T-helper 1 cell treated with Interleukin-12 subunit alpha and Interleukin-12 subunit beta and Interleukin-4 antibody, amounts not matched to agents 30 μg/mL and 1 μg/mL, for 36 hours (primary cell): ENCODE results near the gene DNM2.

Experiments
- H3K27ac Mint-ChIP-seq: one replicate; pipeline ENCODE4 v1.8.0; 2021; ENCODE audit warnings: mild to moderate bottlenecking, mixed read lengths
- H3K27me3 Mint-ChIP-seq: one replicate; pipeline ENCODE4 v1.8.0; 2021; ENCODE audit warnings: low read depth, mixed read lengths
- H3K36me3 Mint-ChIP-seq: one replicate; pipeline ENCODE4 v1.8.0; 2021; ENCODE audit warnings: low read depth, mixed read lengths
- H3K4me1 Mint-ChIP-seq: one replicate; pipeline ENCODE4 v1.8.0; 2021; ENCODE audit warnings: low read depth, mixed read lengths
- H3K4me3 Mint-ChIP-seq: one replicate; pipeline ENCODE4 v1.8.0; 2021; ENCODE audit warnings: mild to moderate bottlenecking, moderate library complexity, mixed read lengths
- H3K9me3 Mint-ChIP-seq: one replicate; pipeline ENCODE4 v1.8.0; 2021; ENCODE audit warnings: mixed read lengths

The DNM2 gene

GRCh38 chr19:10784257-10784656, 66.4 kb downstream of the DNM2 start:
- Mint-ChIP-seq H3K27me3 (no peaks in the 10 kb centered on the region), H3K4me3 (no peak overlapping the region), H3K9me3 (no peaks in the 10 kb centered on the region), H3K4me1 (peaks cover 20% of the 10 kb centered on the region), H3K27ac (peak overlapping the region; percentile 49), H3K36me3 (peaks cover 64% of the 10 kb centered on the region)

- H3K36me3 Mint-ChIP-seq: peaks cover 52% of the 10 kb centered on the region
- no peak overlapping the region for H3K4me3 Mint-ChIP-seq
- peaks cover 13% of the 10 kb centered on the region for H3K4me1 Mint-ChIP-seq
- H3K27me3 Mint-ChIP-seq: no peaks in the 10 kb centered on the region
- no peaks in the 10 kb centered on the region for H3K9me3 Mint-ChIP-seq
- peak overlapping the region; percentile 63 for H3K27ac Mint-ChIP-seq
Measured at GRCh38 chr19:10788146-10788545, 70.3 kb downstream of the DNM2 start.

GRCh38 chr19:10789866-10790265, 72.0 kb downstream of the DNM2 start:
- H3K27ac Mint-ChIP-seq: no peak overlapping the region
- no peak overlapping the region for H3K4me3 Mint-ChIP-seq
- H3K27me3 Mint-ChIP-seq: no peaks in the 10 kb centered on the region
- no peaks in the 10 kb centered on the region for H3K9me3 Mint-ChIP-seq
- H3K36me3 Mint-ChIP-seq: peaks cover 53% of the 10 kb centered on the region
- peaks cover 20% of the 10 kb centered on the region for H3K4me1 Mint-ChIP-seq

GRCh38 chr19:10796653-10797052, 78.8 kb downstream of the DNM2 start:
- Mint-ChIP-seq H3K9me3 (no peaks in the 10 kb centered on the region), H3K27ac (no peak overlapping the region), H3K36me3 (peaks cover 50% of the 10 kb centered on the region), H3K27me3 (no peaks in the 10 kb centered on the region), H3K4me3 (no peak overlapping the region), H3K4me1 (peaks cover 53% of the 10 kb centered on the region)

GRCh38 chr19:10797078-10797477, 79.2 kb downstream of the DNM2 start:
- peaks cover 51% of the 10 kb centered on the region for H3K4me1 Mint-ChIP-seq
- H3K36me3 Mint-ChIP-seq: peaks cover 46% of the 10 kb centered on the region
- H3K27ac Mint-ChIP-seq: peak overlapping the region; percentile 96
- no peaks in the 10 kb centered on the region for H3K9me3 Mint-ChIP-seq
- peak overlapping the region; percentile 82 for H3K4me3 Mint-ChIP-seq
- no peaks in the 10 kb centered on the region for H3K27me3 Mint-ChIP-seq

- Mint-ChIP-seq H3K27me3 (no peaks in the 10 kb centered on the region), H3K4me3 (peak overlapping the region; percentile 82), H3K27ac (peak overlapping the region; percentile 96), H3K36me3 (peaks cover 46% of the 10 kb centered on the region), H3K4me1 (peaks cover 49% of the 10 kb centered on the region), H3K9me3 (no peaks in the 10 kb centered on the region)
Measured at GRCh38 chr19:10797541-10798256, 79.8 kb downstream of the DNM2 start.

GRCh38 chr19:10800488-10800887, 82.6 kb downstream of the DNM2 start:
- Mint-ChIP-seq H3K4me3 (no peak overlapping the region), H3K4me1 (peaks cover 31% of the 10 kb centered on the region), H3K27me3 (no peaks in the 10 kb centered on the region), H3K9me3 (no peaks in the 10 kb centered on the region), H3K27ac (peak overlapping the region; percentile 36), H3K36me3 (peaks cover 49% of the 10 kb centered on the region)

- peaks cover 25% of the 10 kb centered on the region for H3K4me1 Mint-ChIP-seq
- H3K4me3 Mint-ChIP-seq: no peak overlapping the region
- no peaks in the 10 kb centered on the region for H3K9me3 Mint-ChIP-seq
- H3K27me3 Mint-ChIP-seq: no peaks in the 10 kb centered on the region
- no peak overlapping the region for H3K27ac Mint-ChIP-seq
- peaks cover 46% of the 10 kb centered on the region for H3K36me3 Mint-ChIP-seq
Measured at GRCh38 chr19:10802479-10802878, 84.6 kb downstream of the DNM2 start.

- H3K27me3 Mint-ChIP-seq: no peaks in the 10 kb centered on the region
- H3K4me1 Mint-ChIP-seq: peaks cover 21% of the 10 kb centered on the region
- no peaks in the 10 kb centered on the region for H3K9me3 Mint-ChIP-seq
- no peak overlapping the region for H3K4me3 Mint-ChIP-seq
- peaks cover 44% of the 10 kb centered on the region for H3K36me3 Mint-ChIP-seq
- H3K27ac Mint-ChIP-seq: no peak overlapping the region
Measured at GRCh38 chr19:10803252-10803651, 85.4 kb downstream of the DNM2 start.

GRCh38 chr19:10805065-10805757, 87.3 kb downstream of the DNM2 start:
- Mint-ChIP-seq H3K9me3 (peaks cover 6% of the 10 kb centered on the region), H3K4me1 (peaks cover 23% of the 10 kb centered on the region), H3K4me3 (no peak overlapping the region), H3K27me3 (no peaks in the 10 kb centered on the region), H3K36me3 (peaks cover 50% of the 10 kb centered on the region), H3K27ac (no peak overlapping the region)

- Mint-ChIP-seq H3K9me3 (peaks cover 6% of the 10 kb centered on the region), H3K27ac (no peak overlapping the region), H3K4me1 (peaks cover 25% of the 10 kb centered on the region), H3K4me3 (no peak overlapping the region), H3K36me3 (peaks cover 48% of the 10 kb centered on the region), H3K27me3 (no peaks in the 10 kb centered on the region)
Measured at GRCh38 chr19:10805758-10806247, 87.9 kb downstream of the DNM2 start.

GRCh38 chr19:10808937-10809649, 91.2 kb downstream of the DNM2 start:
- no peaks in the 10 kb centered on the region for H3K27me3 Mint-ChIP-seq
- peak overlapping the region; percentile 58 for H3K4me3 Mint-ChIP-seq
- H3K27ac Mint-ChIP-seq: peak overlapping the region; percentile 85
- H3K9me3 Mint-ChIP-seq: peaks cover 6% of the 10 kb centered on the region
- peaks cover 47% of the 10 kb centered on the region for H3K36me3 Mint-ChIP-seq
- H3K4me1 Mint-ChIP-seq: peaks cover 33% of the 10 kb centered on the region

GRCh38 chr19:10809651-10810285, 91.9 kb downstream of the DNM2 start:
- H3K27me3 Mint-ChIP-seq: no peaks in the 10 kb centered on the region
- H3K9me3 Mint-ChIP-seq: peaks cover 6% of the 10 kb centered on the region
- H3K27ac Mint-ChIP-seq: peak overlapping the region; percentile 85
- no peak overlapping the region for H3K4me3 Mint-ChIP-seq
- H3K36me3 Mint-ChIP-seq: peaks cover 45% of the 10 kb centered on the region
- peaks cover 36% of the 10 kb centered on the region for H3K4me1 Mint-ChIP-seq

GRCh38 chr19:10811391-10812111, 93.7 kb downstream of the DNM2 start:
- Mint-ChIP-seq H3K4me1 (peaks cover 40% of the 10 kb centered on the region), H3K36me3 (peaks cover 39% of the 10 kb centered on the region)

More at GRCh38 chr19:10811391-10812111, 93.7 kb downstream of the DNM2 start:
- Mint-ChIP-seq H3K9me3 (peaks cover 6% of the 10 kb centered on the region), H3K4me3 (no peak overlapping the region), H3K27ac (peak overlapping the region; percentile 41), H3K27me3 (no peaks in the 10 kb centered on the region)
